ENCODE results near the gene NUS1. TPM values are rescaled to one million over a fixed set of nuclear protein-coding genes. Genes with fewer than 3 reads are reported as not detected.
"Not testable (repeated sequence)": the region's sequence is repeated elsewhere in the genome, so short reads cannot be mapped to it uniquely, and the experiment has no call there.

Gene NUS1
- total RNA-seq, 2 donors from 2014 or later: 17.6 to 17.8 TPM

- Histone ChIP-seq H3K4me1 (no peaks in the 10 kb centered on the region), H3K4me3 (no peak overlapping the region), H3K36me3 (replicated peaks in 1 of 2; ENCODE audit: insufficient read depth in 1 of 2, low read depth in 2 of 2) (no peaks in the 10 kb centered on the region), H3K9me3 (peaks cover 0 to 5% (median 0%) of the 10 kb centered on the region in 3 donors), H3K27ac (no peak overlapping the region), H3K27me3 (no peaks in the 10 kb centered on the region)
- ATAC-seq (no peak), DNase-seq (no peak)
- TF ChIP-seq, protein P1, sequence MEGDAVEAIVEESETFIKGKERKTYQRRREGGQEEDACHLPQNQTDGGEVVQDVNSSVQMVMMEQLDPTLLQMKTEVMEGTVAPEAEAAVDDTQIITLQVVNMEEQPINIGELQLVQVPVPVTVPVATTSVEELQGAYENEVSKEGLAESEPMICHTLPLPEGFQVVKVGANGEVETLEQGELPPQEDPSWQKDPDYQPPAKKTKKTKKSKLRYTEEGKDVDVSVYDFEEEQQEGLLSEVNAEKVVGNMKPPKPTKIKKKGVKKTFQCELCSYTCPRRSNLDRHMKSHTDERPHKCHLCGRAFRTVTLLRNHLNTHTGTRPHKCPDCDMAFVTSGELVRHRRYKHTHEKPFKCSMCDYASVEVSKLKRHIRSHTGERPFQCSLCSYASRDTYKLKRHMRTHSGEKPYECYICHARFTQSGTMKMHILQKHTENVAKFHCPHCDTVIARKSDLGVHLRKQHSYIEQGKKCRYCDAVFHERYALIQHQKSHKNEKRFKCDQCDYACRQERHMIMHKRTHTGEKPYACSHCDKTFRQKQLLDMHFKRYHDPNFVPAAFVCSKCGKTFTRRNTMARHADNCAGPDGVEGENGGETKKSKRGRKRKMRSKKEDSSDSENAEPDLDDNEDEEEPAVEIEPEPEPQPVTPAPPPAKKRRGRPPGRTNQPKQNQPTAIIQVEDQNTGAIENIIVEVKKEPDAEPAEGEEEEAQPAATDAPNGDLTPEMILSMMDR (IDR thresholded peaks at IDR 0.05): no peak
- TF ChIP-seq POLR2A (IDR thresholded peaks at IDR 0.05): no peak
- intact Hi-C loops (cut with DNase I): no loop called here
Measured at GRCh38 chr6:117718895-117719294, 43.6 kb downstream of the NUS1 start.

- H3K27me3 ChIP-seq; H3K27ac ChIP-seq; H3K4me3 ChIP-seq; intact Hi-C loops (cut with DNase I); H3K4me1 ChIP-seq; DNase-seq; H3K36me3 ChIP-seq (replicated peaks in 1 of 2; ENCODE audit: insufficient read depth in 1 of 2, low read depth in 2 of 2); H3K9me3 ChIP-seq; ATAC-seq: not testable (repeated sequence)
- 90 to 96% methylated on average over 11 to 12 of the region's 12 CpGs for whole genome bisulfite sequencing, 2 donors
Measured at GRCh38 chr6:117721520-117721919, 46.3 kb downstream of the NUS1 start.

DNA sequence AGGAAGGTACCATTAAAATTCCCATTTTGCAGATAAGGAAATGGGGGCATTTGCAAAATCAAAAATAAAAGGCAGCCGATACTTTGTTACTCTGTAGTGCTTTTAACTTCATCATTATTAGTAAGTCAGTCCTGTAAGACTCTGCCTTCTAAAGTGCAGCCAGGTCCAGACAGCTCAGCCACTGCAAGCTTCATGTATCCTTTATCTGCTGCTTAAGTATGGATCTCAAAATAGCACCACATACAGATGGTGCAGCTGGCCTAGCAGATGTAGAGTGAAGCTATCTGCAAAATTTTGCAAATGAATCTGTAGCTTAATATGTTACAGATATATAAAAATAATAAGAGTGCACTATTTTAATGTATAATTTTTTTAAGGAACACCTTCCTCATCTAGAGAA lies 53.4 kb downstream of the NUS1 start:
- WGBS, 2 donors: 79 to 97% methylated on average over 1 of the region's 1 CpG
- Histone ChIP-seq H3K36me3 (replicated peaks in 1 of 2; ENCODE audit: insufficient read depth in 1 of 2, low read depth in 2 of 2) (no peaks in the 10 kb centered on the region), H3K4me3 (no peak overlapping the region), H3K4me1 (no peaks in the 10 kb centered on the region), H3K9me3 (no peaks in the 10 kb centered on the region), H3K27ac (no peak overlapping the region), H3K27me3 (no peaks in the 10 kb centered on the region)
- ATAC-seq (no peak), DNase-seq (no peak)
- TF ChIP-seq, protein P1 (IDR thresholded peaks at IDR 0.05): no peak
- TF ChIP-seq POLR2A (IDR thresholded peaks at IDR 0.05): no peak
- intact Hi-C loops (cut with DNase I): no loop called here

DNA sequence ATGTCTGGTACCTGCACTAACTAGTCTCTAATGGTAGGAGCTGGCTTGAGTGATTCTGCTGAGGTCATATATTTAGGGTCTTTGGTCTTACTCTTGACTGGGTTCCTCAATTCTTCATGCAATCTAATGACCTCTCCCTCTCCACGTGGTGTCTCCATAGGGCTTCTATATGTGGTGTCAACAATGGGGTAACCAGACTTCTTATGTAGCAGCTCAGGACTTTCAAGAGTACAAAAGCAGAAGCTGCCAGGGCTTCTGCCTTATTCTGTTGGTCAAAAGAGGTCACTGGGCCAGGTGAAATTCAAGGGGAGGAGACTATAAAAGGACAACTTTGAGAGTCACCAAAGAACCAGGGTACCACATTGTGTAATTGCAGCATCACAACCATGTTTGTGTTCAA lies 54.3 kb downstream of the NUS1 start:
- DNase-seq: no peak
- TF ChIP-seq, protein P1 (IDR thresholded peaks at IDR 0.05): no peak
- TF ChIP-seq POLR2A (IDR thresholded peaks at IDR 0.05): no peak
- H3K4me1 ChIP-seq: no peaks in the 10 kb centered on the region
- no peak overlapping the region for H3K4me3 ChIP-seq
- H3K27me3 ChIP-seq: no peaks in the 10 kb centered on the region
- H3K9me3 ChIP-seq: no peaks in the 10 kb centered on the region
- no peak for ATAC-seq
- intact Hi-C loops (cut with DNase I): no loop called here
- H3K36me3 ChIP-seq (replicated peaks in 1 of 2; ENCODE audit: insufficient read depth in 1 of 2, low read depth in 2 of 2): no peaks in the 10 kb centered on the region
- H3K27ac ChIP-seq: no peak overlapping the region
- WGBS, 2 donors: 40 to 63% methylated on average over 1 of the region's 1 CpG

GRCh38 chr6:117733341-117733740 lies 58.1 kb downstream of the NUS1 start:
- Histone ChIP-seq H3K27me3 (no peaks in the 10 kb centered on the region), H3K4me3 (no peak overlapping the region), H3K4me1 (no peaks in the 10 kb centered on the region), H3K27ac (no peak overlapping the region), H3K36me3 (replicated peaks in 1 of 2; ENCODE audit: insufficient read depth in 1 of 2, low read depth in 2 of 2) (no peaks in the 10 kb centered on the region), H3K9me3 (no peaks in the 10 kb centered on the region)
- DNase-seq (no peak), ATAC-seq (no peak)
- intact Hi-C loops (cut with DNase I): no loop called here
- WGBS, 2 donors: 79 to 88% methylated on average over 1 of the region's 1 CpG
- TF ChIP-seq, protein P1 (IDR thresholded peaks at IDR 0.05): no peak
- no peak for TF ChIP-seq POLR2A (IDR thresholded peaks at IDR 0.05)

All from body of pancreas (tissue), 4 donors.